NCI-H510A treated with DMSO at 0.1 percent for 48 hours (cell line): ENCODE results near the gene UPB1.

ENCODE experiments used
- DNase-seq: peaks from one replicate; lab custom pipeline; 2025; lab: John Stamatoyannopoulos, UW

The UPB1 gene

DNA sequence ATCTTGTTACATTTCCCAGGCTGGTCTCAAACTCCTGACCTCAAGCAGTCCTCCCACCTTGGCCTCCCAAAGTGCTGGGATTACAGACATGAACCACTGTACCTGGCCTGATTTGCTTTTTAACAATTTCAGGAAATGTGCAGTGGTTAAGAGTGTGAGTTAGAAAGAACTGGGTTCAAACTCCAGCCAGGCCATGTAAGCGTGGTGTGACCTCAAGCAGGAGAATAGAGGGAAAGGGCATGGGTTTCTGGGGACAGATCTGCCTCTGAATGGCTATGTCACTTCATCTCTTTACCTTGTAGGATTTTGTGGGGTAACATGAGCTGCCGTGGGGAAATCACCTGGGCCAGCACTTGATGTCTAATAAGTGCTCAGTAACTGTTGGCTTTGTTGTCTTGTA, 69.9 kb downstream of the UPB1 start:
- DNase-seq, result no peak

DNA sequence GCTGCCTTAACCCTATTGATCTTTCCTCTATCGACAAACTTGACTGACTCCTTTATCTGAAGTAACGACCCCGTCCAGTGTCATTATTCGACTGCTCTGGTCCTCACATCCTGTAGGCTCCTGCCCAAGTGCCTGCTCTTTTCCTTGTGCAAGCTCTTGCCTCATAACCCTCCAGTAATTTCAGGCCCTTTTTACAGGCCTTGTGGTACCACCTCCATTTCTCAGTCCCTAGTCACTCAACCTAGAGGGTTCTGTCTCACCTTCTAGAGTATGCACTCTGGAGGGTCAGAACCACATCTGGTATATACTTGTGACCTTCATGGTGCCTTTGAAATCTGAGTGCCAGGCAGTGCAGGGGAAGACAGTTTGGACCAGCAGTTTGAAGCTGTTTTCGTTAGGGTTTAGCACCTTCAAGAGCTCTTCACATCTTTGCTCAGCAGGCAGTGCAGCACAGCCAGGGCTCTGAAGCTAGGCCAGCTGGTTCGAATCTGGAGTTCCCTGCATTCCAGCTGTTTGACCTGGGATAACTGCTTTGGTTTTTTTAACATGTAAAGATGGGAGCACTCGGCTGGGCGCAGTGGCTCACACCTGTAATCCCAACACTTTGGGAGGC, 71.9 kb downstream of the UPB1 start:
- peak; percentile 45 for DNase-seq

- no peak for DNase-seq
Measured at GRCh38 chr22:24567668-24568067, 72.5 kb downstream of the UPB1 start.

GRCh38 chr22:24571266-24571665, 76.1 kb downstream of the UPB1 start:
- no peak for DNase-seq

DNA sequence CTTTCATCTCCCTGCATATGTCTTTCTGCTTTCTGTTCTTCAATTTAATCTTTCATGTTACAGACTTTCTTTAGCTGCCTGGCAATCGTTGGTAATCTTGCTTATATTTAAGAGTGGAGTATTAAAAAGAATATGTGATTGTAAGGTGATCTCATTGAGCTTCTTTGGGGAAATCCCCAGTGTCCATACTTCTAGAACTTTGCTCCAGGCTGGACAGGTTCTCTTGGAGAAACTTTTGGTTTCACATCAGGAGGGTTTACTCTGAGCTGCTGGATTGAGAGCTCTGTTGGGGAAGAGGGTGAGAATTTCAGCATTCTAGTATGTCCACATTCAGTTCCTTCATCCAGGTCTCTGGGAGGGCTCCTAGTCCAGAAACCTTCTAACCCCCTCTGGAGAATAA, 81.6 kb downstream of the UPB1 start:
- no peak for DNase-seq
